ENCODE data around the gene RNF223.
"Not testable (repeated sequence)": the region's sequence is repeated elsewhere in the genome, so short reads cannot be mapped to it uniquely, and the experiment has no call there.

Gene RNF223

DNA sequence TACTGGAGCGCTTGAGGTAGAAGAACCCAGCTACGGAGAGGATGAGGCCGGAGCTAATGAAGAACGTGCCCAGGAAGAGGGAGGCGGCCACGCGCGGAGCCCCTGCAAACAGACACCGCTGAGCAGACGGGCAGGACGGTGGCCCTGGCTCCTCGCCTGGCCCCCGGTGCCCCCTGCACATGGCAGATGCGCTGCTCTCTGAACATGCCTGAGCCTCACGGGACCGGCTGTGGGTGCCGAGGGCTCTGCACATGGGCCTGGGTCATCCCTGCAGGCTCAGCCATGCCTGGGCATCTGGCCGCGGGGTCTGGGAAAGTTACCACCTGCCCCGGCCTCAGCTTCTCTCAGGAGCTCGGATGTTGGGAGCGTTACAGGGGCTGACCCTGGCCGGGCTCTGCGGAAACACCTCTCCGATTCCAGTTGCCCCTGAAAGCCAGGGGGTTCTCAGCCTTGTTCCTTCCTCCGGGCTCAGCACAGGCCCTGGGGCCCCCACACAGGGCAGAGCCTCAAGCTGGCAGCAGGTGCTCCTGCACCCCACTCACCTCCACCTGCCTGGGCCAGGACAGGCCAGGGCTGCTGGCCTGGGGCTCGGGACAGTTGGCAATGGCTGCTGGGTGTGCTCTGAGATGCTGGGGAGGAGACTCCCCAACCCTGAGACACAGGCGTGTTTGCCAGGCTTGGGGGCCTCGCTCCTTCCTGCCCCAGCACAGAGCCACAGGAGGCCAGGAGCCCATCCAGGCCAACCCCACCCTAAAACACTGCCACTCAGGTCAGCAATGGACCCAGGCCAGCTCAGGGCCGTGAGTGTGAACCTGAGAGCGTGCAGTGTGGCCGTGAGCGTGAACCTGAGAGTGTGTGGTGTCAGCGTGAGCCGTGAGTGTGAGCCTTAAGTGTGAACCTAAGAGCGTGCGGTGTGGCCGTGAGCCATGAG, 12.1 kb upstream of the RNF223 start:
- DNase-seq, result no peak

DNA sequence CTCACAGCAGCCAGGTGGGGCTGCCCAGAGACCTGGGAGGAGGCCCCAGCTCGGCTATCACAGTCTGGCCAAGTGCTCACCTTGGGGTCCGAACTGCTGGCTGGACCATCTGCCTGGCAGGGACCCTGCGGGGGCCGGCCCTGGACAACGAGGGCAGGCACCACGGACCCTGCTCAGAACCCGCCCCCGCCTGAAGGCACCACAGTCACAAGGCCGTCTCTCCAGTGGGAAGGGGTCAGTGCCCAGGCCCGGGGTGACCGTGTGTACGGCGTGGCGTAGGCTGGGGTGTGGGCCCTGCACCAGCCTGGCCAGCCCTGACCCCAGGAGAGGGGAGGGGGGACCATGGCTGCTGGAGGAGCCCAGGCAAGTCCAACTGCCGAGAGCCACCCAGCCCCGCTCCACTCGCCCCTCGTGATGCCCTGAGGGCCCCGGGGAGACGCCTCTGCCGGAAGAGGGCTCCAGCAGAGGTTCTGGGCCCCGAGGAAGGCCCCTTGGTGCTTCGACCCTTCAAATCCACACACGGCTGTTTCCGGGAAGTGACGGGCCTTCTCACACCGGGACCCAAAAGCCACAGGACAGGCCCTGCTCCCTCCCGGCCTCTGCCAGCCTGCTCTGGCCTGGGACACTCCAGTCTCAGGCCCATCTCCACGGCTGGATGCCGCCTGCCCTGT, 11.2 kb upstream of the RNF223 start:
- no peak for DNase-seq

DNA sequence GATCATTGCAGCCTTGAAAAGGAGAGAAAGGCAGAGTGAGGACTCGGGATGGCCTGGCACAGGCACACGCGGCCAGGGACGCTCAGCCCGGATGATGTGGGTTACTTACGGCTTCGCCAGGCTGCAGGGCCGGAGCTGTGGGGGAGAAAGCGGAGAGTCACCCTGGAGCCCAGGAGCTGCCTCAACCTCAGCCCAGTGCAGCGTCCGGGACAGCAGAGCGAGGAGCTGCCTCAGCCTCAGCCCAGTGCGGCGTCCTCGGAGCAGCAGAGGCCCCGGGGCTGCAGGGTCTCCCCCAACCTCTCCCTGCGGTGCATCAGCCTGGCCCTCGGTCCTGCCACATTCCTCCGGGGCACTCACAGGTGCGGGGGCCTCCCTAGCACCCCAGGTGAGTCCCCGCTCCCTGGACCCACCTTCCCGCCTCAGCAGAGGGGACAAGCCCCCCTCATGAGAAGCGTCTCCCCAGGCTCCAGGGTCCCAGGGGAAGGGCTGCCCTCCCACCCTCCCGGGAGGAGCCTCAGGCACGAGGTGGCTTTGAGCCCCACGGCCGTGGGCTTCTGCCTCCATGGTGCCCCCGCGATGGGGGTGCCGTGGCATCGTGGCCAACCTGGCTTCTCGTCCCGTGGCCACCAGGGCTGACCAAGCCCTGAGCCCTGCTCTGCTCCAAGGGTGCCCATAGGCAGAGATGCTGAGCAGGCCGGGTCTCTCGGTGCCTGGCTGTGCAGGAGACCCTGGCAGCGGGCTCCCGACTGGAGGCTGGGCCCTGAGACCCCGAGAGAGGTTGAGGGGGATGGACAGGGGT, 10.5 kb upstream of the RNF223 start:
- DNase-seq, result no peak

- DNase-seq, result no peak
These were observed 9.6 kb upstream of the RNF223 start for GRCh38 chr1:1083416-1084371.

DNA sequence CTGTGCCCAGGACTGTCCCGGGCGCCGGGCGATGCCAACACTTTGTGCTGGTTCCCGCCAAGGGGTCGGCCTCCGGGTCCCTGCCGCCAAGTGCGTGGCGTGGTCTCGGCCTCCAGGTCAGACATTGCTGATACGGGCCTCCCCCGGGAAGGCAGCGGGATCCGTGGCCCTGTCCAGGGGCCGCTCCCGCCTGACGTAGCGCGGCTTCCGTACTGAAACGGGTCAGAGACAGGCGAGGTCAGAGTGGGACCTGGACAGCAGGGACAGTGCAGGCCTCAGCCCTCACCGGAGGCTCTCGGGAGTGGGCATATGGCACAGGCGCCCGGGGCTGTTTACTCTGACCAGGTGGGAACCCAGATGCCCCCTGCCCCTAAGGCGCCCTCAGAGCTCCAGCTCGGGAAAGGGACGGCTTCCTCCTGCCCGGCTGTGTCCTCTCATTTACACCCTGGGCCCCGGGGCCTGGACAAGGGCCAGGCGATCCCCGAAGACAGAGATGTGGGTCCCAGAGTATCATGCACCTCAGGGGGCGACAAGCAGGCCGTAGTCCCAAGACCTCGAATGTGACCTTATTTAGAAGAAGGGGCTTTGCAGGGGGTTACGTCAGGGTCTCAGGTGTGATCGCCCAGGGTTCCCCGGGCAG, 8.8 kb upstream of the RNF223 start:
- no peak for DNase-seq

DNA sequence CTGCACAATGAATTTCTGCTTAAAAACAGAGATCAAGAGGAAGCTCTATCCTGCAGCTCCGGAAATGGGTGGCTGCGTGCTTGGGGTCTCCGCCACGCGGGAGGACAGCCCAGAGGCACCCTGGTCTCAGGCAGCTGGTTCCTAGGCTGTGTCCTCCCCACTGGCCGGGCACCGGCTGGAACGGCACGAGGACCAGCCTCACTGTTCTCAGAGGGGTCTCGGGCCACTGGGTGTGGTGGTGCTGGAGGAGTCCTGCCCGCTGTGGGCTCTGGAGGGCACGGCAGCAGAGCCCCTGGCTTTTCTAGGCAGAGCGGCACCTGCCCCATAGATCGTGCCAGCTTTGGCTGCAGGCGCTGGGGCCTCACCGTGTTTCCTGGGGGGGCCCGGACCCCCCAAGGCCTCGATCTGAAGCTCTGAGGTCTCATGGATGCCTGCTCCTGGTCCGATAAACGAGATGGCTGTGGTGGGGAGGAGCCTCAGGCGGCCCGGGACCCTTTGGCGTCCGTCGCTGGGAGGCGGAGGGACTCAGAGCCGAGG, 8.2 kb upstream of the RNF223 start:
- DNase-seq, result no peak

GRCh38 chr1:1081311-1082238, 7.5 kb upstream of the RNF223 start:
- no peak for DNase-seq

DNA sequence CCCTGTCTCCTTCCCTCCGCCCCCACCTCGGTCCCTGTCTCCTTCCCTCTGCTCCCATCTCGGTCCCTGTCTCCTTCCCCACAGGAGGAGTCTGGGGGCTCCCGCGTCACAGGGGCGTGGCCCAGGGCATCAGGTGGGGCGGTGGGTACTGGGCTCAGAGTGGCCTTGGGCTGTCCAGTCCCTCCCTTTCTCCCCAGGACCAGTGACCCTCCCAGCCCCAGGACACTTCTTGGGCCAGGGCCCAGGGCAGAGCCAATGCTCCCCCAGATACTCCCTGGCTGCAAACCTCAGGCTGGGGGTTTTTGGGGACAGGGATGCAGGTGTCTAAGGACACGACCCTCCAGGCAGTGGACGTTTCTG, 6.8 kb upstream of the RNF223 start:
- no peak for DNase-seq

DNA sequence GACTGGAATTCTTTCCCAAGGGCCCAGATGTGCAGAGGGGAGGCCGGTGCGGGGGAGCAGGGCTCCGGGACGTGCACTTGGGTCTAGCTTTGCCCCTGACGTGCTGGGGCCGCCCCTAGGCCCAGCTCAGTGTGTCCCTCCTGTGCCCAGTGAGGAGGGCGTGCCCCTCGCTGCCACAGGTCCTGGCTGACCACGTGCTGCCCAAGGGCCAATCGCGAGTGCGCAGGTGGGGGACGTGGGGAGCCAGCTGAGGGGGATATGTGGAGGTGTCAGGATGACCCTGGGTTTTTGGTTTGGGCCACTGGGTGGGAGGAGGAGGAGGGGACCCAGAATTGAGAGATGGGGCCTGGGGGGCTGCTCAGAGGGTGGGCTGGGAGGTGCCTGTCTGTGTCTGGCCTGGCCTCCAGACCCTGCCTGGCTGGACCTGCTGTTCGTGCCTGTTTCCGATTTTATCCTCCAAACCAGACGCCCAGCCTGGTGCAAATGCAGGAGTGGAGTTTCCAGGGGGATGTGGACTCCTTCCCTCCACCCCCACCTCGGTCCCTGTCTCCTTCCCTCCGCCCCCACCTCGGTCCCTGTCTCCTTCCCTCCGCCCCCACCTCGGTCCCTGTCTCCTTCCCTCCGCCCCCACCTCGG, 6.1 kb upstream of the RNF223 start:
- no peak for DNase-seq

- peak; percentile 95 for DNase-seq
These were observed 5.5 kb upstream of the RNF223 start for GRCh38 chr1:1079408-1080121.

GRCh38 chr1:1077396-1077795, 3.3 kb upstream of the RNF223 start:
- not testable (repeated sequence) for DNase-seq

GRCh38 chr1:1075148-1075935, 1.2 kb upstream of the RNF223 start:
- DNase-seq, result no peak

DNA sequence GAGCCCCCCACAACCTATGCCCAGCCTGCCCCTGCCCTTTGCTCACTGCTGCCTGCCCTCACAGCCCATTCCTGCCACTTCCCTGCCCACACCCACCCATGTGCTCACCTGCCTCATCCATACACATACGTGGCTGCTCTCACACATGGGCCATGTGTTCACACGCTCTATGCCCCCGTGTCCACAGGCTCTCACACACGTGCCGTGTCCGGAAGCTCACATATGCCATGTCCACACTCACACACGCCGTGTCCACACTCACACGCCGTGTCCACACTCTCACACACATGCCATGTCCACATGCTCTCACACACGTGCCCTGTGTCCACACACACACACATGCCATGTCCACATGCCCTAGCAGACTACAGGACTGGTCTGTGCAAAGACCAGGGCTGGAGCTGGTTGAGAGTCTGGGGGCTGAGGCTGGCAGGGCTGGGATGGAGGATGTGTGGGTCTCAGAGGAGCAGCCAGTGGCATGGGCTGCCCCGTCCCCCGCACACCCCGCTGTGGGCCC, 583 bp upstream of the RNF223 start:
- DNase-seq, result no peak

GRCh38 chr1:1072849-1073742, 1.0 kb downstream of the RNF223 start:
- DNase-seq, result no peak

DNA sequence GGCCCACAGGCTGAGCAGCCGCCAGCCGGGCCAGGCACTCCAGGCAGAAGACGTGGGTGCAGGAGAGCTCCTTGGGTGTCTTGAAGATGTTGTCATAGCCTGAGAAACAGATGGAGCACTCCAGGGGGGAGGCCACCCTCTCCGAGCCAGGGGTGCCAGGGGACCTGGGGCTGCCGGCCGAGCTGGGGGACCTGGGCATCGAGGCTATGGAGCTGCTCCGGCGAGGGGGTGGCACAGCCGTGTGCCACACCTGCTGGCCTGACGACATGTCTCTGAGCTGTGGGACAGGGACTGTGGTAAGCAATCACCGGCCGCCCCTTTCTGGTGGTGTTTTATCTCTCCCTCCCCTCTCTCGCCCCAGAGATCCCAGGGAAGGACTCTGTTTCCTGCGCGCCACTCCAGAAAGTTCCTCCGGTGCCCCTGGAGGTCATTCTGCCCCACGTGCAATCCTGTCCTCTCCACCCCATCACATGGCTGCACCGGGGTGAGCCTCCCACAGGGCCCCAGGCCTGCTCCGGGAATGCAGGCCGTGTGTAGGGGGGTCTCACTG, 1.7 kb downstream of the RNF223 start:
- DNase-seq, result no peak

DNA sequence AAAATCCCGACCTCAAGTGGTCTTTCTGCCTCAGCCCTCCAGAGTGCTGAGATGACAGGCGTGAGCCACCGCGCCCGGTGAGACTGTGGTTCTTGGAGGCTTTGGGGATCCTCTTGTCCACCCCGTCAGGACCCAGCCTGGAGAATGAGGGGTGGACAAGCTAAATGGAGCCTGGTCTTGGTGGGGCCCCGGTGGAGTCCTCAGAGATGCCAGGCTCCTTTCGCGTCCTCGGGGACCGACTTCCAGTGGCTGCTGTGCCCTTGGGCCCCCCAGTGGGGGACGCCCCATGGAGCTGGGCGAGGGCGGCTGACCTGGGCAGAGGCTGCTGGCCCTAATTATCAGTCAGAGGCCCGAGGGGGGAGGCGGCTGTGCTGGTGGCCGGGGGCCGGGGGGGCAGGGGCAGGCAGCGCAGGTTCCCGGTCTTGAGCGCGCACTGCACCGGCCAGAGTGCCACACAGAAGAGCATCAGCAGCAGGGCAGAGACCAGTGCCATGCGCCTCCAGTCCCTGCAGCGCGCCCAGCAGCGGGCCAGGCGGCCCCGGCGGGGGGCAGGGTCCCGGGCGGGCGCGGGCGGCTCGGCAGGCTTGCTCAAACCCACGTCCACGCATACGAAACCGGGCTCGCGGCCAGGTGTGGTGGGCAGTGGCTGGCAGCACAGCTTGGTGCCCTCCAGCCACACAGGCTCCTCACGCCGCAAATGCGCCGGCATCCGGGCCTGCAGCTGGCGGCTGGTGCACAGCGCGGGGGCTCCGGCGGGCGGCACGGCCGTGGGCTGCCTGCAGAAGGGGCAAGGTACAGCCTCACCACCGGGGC, 2.4 kb downstream of the RNF223 start:
- DNase-seq, result no peak
